ENCODE measurements around the gene RBMY1J.
"Not testable (repeated sequence)": the region's sequence is repeated elsewhere in the genome, so short reads cannot be mapped to it uniquely, and the experiment has no call there.

RBMY1J gene

GRCh38 chrY:22403110-22403509 is at the start of gene RBMY1J:
Gene RBMY1J, plus strand, starts transcription at chrY:22403410. Its CDS starts 2,038 bp downstream, at chrY:22405448.
- DNase-seq (ENCODE audit: low spot score), result not testable (repeated sequence)

GRCh38 chrY:22367416-22367815 is 35.8 kb upstream of the RBMY1J start:
- no peak for DNase-seq (ENCODE audit: low spot score)

GRCh38 chrY:22370623-22371022 is 32.6 kb upstream of the RBMY1J start:
- no peak for DNase-seq (ENCODE audit: low spot score)

GRCh38 chrY:22373494-22373893 is 29.7 kb upstream of the RBMY1J start:
- no peak for DNase-seq (ENCODE audit: low spot score)

- not testable (repeated sequence) for DNase-seq (ENCODE audit: low spot score)
These were observed 41.6 kb downstream of the RBMY1J start for GRCh38 chrY:22444718-22445396.

- not testable (repeated sequence) for DNase-seq (ENCODE audit: low spot score)
These were observed 52.3 kb downstream of the RBMY1J start for GRCh38 chrY:22455522-22455921.

- DNase-seq (ENCODE audit: low spot score), result not testable (repeated sequence)
These were observed 58.8 kb downstream of the RBMY1J start for GRCh38 chrY:22461962-22462361.
